ENCODE results near the gene FALEC. TPM values are rescaled to one million over a fixed set of nuclear protein-coding genes. Genes with fewer than 3 reads are reported as not detected.
A peak's percentile ranks its signal among the peaks of the same experiment; 100 is the strongest.

The FALEC gene
- total and polyA plus RNA-seq, 2 donors, result 0.16 to 0.19 TPM

GRCh38 chr1:150559656-150560010 is 44.1 kb downstream of the FALEC start:
- no peaks in the 10 kb centered on the region for H3K36me3 ChIP-seq (ENCODE audit: control insufficient read depth in 2 of 2, insufficient read depth in 2 of 2, low read length in 1 of 2)
- WGBS, result 84% methylated on average over 10 of the region's 10 CpGs
- peaks cover 0 to 4% of the 10 kb centered on the region in 2 donors for H3K9me3 ChIP-seq (ENCODE audit: control insufficient read depth in 2 of 2, insufficient read depth in 1 of 2, low read length in 1 of 2)
- no peak overlapping the region for H3K27ac ChIP-seq (ENCODE audit: low read depth in 1 of 2, low read length in 1 of 2)
- no peak overlapping the region for H3K4me3 ChIP-seq (ENCODE audit: low read length in 2 of 2)
- H3K27me3 ChIP-seq (ENCODE audit: control insufficient read depth in 2 of 2, insufficient read depth in 1 of 2, low read length in 1 of 2), result no peaks in the 10 kb centered on the region
- DNase-seq (ENCODE audit: low read depth in 6 of 9, low spot score in 9 of 9), result no peak
- H3K4me1 ChIP-seq (ENCODE audit: control insufficient read depth in 2 of 2, insufficient read depth in 2 of 2, low read length in 2 of 2), result peaks cover 24 to 57% of the 10 kb centered on the region in 2 donors

GRCh38 chr1:150560011-150560438 is 44.5 kb downstream of the FALEC start:
- H3K27ac ChIP-seq (ENCODE audit: low read depth in 1 of 2, low read length in 1 of 2), result peak overlapping the region; percentile 20 to 99
- WGBS, result 25% methylated on average over 9 of the region's 9 CpGs
- DNase-seq (ENCODE audit: low read depth in 6 of 9, low spot score in 9 of 9), result peak in 5 of 9 donors; percentile 46 to 80 (median 70)
- peaks cover 0 to 4% of the 10 kb centered on the region in 2 donors for H3K9me3 ChIP-seq (ENCODE audit: control insufficient read depth in 2 of 2, insufficient read depth in 1 of 2, low read length in 1 of 2)
- H3K4me3 ChIP-seq (ENCODE audit: low read length in 2 of 2), result no peak overlapping the region
- H3K27me3 ChIP-seq (ENCODE audit: control insufficient read depth in 2 of 2, insufficient read depth in 1 of 2, low read length in 1 of 2), result no peaks in the 10 kb centered on the region
- H3K4me1 ChIP-seq (ENCODE audit: control insufficient read depth in 2 of 2, insufficient read depth in 2 of 2, low read length in 2 of 2), result peaks cover 24 to 60% of the 10 kb centered on the region in 2 donors
- no peaks in the 10 kb centered on the region for H3K36me3 ChIP-seq (ENCODE audit: control insufficient read depth in 2 of 2, insufficient read depth in 2 of 2, low read length in 1 of 2)

DNA sequence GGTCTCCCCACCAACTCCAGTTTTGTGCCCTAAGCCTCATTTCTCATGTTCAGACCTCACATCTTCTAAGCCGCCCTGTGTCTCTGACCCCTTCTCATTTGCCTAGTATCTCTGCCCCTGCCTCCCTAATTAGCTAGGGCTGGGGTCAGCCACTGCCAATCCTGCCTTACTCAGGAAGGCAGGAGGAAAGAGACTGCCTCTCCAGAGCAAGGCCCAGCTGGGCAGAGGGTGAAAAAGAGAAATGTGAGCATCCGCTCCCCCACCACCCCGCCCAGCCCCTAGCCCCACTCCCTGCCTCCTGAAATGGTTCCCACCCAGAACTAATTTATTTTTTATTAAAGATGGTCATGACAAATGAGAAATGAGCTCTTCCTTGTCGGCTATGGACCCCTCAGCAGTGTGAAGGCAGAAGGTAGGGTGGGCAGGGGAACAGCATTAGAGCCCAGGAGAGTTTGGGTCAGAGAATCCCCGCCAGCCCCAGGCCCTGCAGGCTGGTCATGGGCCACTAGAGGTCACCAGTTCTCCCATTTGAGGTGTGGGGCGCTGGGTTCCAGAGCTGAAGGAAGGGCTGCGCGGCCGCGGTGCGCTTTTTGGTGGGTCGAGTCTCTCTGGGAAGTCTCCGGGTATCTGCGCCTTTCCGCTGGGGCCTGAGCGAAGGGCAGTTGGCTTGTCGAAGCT is 45.2 kb downstream of the FALEC start:
- DNase-seq (ENCODE audit: low read depth in 6 of 9, low spot score in 9 of 9), result peak in 8 of 9 donors; percentile 61 to 89 (median 74)
- WGBS, result 18% methylated on average over 17 of the region's 17 CpGs
- peaks cover 24 to 67% of the 10 kb centered on the region in 2 donors for H3K4me1 ChIP-seq (ENCODE audit: control insufficient read depth in 2 of 2, insufficient read depth in 2 of 2, low read length in 2 of 2)

GRCh38 chr1:150561254-150561973 is 45.9 kb downstream of the FALEC start:
- Histone ChIP-seq H3K27me3 (ENCODE audit: control insufficient read depth in 2 of 2, insufficient read depth in 1 of 2, low read length in 1 of 2) (no peaks in the 10 kb centered on the region), H3K27ac (ENCODE audit: low read depth in 1 of 2, low read length in 1 of 2) (peak overlapping the region; percentile 97 to 99), H3K9me3 (ENCODE audit: control insufficient read depth in 2 of 2, insufficient read depth in 1 of 2, low read length in 1 of 2) (peaks cover 0 to 4% of the 10 kb centered on the region in 2 donors), H3K36me3 (ENCODE audit: control insufficient read depth in 2 of 2, insufficient read depth in 2 of 2, low read length in 1 of 2) (no peaks in the 10 kb centered on the region), H3K4me1 (ENCODE audit: control insufficient read depth in 2 of 2, insufficient read depth in 2 of 2, low read length in 2 of 2) (peaks cover 26 to 74% of the 10 kb centered on the region in 2 donors), H3K4me3 (ENCODE audit: low read length in 2 of 2) (peak overlapping the region; percentile 55 to 61)
- WGBS, result under 1% methylated on average over 32 of the region's 32 CpGs
- DNase-seq (ENCODE audit: low read depth in 6 of 9, low spot score in 9 of 9), result peak in 7 of 9 donors; percentile 48 to 84 (median 58)

More for the DNA sequence above, 45.2 kb downstream of the FALEC start:
- Histone ChIP-seq H3K9me3 (ENCODE audit: control insufficient read depth in 2 of 2, insufficient read depth in 1 of 2, low read length in 1 of 2) (peaks cover 0 to 4% of the 10 kb centered on the region in 2 donors), H3K27ac (ENCODE audit: low read depth in 1 of 2, low read length in 1 of 2) (peak overlapping the region; percentile 97 to 99), H3K36me3 (ENCODE audit: control insufficient read depth in 2 of 2, insufficient read depth in 2 of 2, low read length in 1 of 2) (no peaks in the 10 kb centered on the region), H3K27me3 (ENCODE audit: control insufficient read depth in 2 of 2, insufficient read depth in 1 of 2, low read length in 1 of 2) (no peaks in the 10 kb centered on the region), H3K4me3 (ENCODE audit: low read length in 2 of 2) (peak overlapping the region; percentile 55 to 61)

- Histone ChIP-seq H3K27me3 (ENCODE audit: control insufficient read depth in 2 of 2, insufficient read depth in 1 of 2, low read length in 1 of 2) (no peaks in the 10 kb centered on the region), H3K9me3 (ENCODE audit: control insufficient read depth in 2 of 2, insufficient read depth in 1 of 2, low read length in 1 of 2) (peaks cover 0 to 7% of the 10 kb centered on the region in 2 donors), H3K36me3 (ENCODE audit: control insufficient read depth in 2 of 2, insufficient read depth in 2 of 2, low read length in 1 of 2) (no peaks in the 10 kb centered on the region), H3K4me3 (ENCODE audit: low read length in 2 of 2) (peak overlapping the region; percentile 55 to 61), H3K4me1 (ENCODE audit: control insufficient read depth in 2 of 2, insufficient read depth in 2 of 2, low read length in 2 of 2) (peaks cover 32 to 80% of the 10 kb centered on the region in 2 donors), H3K27ac (ENCODE audit: low read depth in 1 of 2, low read length in 1 of 2) (peak overlapping the region; percentile 97 to 99)
- WGBS, result under 1% methylated on average over 18 of the region's 18 CpGs
- DNase-seq (ENCODE audit: low read depth in 6 of 9, low spot score in 9 of 9), result peak in 8 of 9 donors; percentile 65 to 92 (median 76)
Observed at GRCh38 chr1:150561974-150562445, 46.5 kb downstream of the FALEC start.

DNA sequence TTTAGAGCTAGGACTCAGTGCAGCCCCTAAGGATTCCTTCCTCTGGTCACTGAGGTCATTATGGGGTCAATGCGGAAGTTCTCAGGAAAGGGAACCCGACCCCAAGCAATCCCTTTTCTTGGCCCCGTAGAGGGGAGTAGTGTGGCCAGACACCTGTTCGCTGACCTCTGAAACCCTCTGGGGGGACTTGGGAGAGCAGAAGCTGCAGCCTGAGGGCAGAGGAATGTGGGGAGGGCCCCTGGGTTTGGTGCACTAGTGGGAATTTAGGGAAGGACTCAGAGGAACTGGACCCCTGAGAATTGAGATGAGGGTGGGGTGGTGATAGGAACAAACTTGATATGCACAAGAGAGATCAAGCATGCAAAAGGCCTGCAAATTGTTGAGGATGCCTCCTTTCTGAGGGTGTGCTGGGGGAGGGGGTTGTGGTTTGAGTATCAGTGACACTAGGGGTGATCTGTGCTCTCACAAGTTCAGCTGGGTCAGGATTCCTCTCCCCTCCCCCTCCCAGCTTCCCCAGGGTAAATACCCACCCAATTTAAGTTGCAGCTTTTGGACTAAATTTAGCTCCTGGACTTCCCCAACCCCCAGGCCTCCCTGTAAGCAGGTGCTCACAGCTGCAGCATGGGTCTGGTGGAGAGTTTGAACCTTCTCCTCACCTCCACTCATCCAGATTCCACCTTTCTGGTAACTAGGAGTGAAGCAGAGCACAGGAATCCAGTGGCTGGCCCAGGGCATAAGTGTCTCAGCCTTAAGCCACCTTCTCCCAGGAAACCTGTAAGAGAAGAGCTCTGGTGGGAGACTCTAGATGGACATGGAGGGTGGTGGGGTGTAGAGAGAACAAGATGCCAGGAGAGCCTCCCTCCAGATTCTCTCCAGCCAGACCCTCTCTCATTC is 47.1 kb downstream of the FALEC start:
- 12% methylated on average over 4 of the region's 4 CpGs for WGBS
- DNase-seq (ENCODE audit: low read depth in 6 of 9, low spot score in 9 of 9), result peak in 8 of 9 donors; percentile 55 to 89 (median 77)
- no peaks in the 10 kb centered on the region for H3K27me3 ChIP-seq (ENCODE audit: control insufficient read depth in 2 of 2, insufficient read depth in 1 of 2, low read length in 1 of 2)
- H3K9me3 ChIP-seq (ENCODE audit: control insufficient read depth in 2 of 2, insufficient read depth in 1 of 2, low read length in 1 of 2), result peaks cover 0 to 7% of the 10 kb centered on the region in 2 donors
- peak overlapping the region; percentile 97 to 99 for H3K27ac ChIP-seq (ENCODE audit: low read depth in 1 of 2, low read length in 1 of 2)
- peaks cover 36 to 87% of the 10 kb centered on the region in 2 donors for H3K4me1 ChIP-seq (ENCODE audit: control insufficient read depth in 2 of 2, insufficient read depth in 2 of 2, low read length in 2 of 2)
- no peaks in the 10 kb centered on the region for H3K36me3 ChIP-seq (ENCODE audit: control insufficient read depth in 2 of 2, insufficient read depth in 2 of 2, low read length in 1 of 2)
- H3K4me3 ChIP-seq (ENCODE audit: low read length in 2 of 2), result peak overlapping the region; percentile 55 to 61

DNA sequence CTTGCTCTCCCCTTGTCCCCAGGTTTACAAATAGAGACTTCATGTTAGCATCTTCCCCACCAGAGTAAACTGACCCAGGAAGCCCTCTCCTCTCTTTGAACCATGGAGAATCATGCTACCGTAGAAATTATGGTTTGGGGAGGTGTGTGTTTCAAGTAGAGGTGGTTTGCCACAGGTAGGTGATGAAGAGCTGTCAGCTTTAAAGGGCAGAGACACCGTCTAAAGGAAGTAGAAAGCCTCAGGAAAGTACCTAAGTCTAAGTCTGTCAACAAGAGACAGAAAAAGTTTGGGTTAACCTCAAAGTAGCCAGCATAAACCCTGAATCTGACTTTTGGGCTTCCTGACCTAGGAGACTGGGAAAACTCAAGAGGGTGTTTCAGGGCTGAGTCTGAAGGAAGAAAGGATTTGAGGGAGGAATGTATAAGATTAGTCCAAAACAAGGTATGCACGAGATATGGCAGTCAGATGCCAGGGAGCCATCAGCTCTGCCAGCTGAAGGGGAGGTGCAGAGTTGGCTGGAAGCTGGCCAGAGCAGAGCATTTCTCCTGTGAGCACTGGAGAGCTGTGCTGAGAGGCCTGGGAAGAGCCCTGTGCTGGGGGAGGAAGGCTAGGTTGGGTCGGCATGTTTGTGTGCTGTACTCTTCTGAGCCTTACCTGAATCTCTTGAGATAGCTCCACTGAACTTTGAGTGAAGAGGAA is 47.9 kb downstream of the FALEC start:
- 28% methylated on average over 4 of the region's 4 CpGs for WGBS

More for the DNA sequence above, 47.9 kb downstream of the FALEC start:
- H3K27me3 ChIP-seq (ENCODE audit: control insufficient read depth in 2 of 2, insufficient read depth in 1 of 2, low read length in 1 of 2), result no peaks in the 10 kb centered on the region
- peaks cover 44 to 95% of the 10 kb centered on the region in 2 donors for H3K4me1 ChIP-seq (ENCODE audit: control insufficient read depth in 2 of 2, insufficient read depth in 2 of 2, low read length in 2 of 2)
- peak overlapping the region; percentile 97 to 99 for H3K27ac ChIP-seq (ENCODE audit: low read depth in 1 of 2, low read length in 1 of 2)
- H3K9me3 ChIP-seq (ENCODE audit: control insufficient read depth in 2 of 2, insufficient read depth in 1 of 2, low read length in 1 of 2), result peaks cover 0 to 7% of the 10 kb centered on the region in 2 donors
- H3K4me3 ChIP-seq (ENCODE audit: low read length in 2 of 2), result peak overlapping the region; percentile 10 to 55
- H3K36me3 ChIP-seq (ENCODE audit: control insufficient read depth in 2 of 2, insufficient read depth in 2 of 2, low read length in 1 of 2), result no peaks in the 10 kb centered on the region
- DNase-seq (ENCODE audit: low read depth in 6 of 9, low spot score in 9 of 9), result peak in 5 of 9 donors; percentile 53 to 87 (median 67)
